GM12878 (cell line): ENCODE measurements around the gene MDFI. TPM values are rescaled to one million over a fixed set of nuclear protein-coding genes. Genes with fewer than 3 reads are reported as not detected.

Experiments used
- ATAC-seq: fragments of 200-7000 bp; cut with Tn5 transposase; 3 replicates; pipeline ENCODE4 v1.9.1; 2020; ENCODE audit warnings: mild to moderate bottlenecking, moderate library complexity
- BruUV-seq: library from RNA; stranded (reverse); fragments of 400-500 nt; replicated peaks from 2 replicates; lab custom pipeline; 2021; lab: Mats Ljungman, UMichigan
- CTCF ChIA-PET: fragments of 300-600 bp; sonication (Branson Sonifier 250); formaldehyde crosslinking; extraction: SDS; loops from one replicate; lab custom pipeline; 2021; ENCODE audit warnings: inconsistent platforms; lab: Yijun Ruan, JAX
- POLR2A ChIA-PET: fragments of 350-600 bp; formaldehyde crosslinking; extraction: SDS; loops from one replicate; lab custom pipeline; 2021; ENCODE audit warnings: inconsistent platforms; lab: Charles Lee
- RAD21 ChIA-PET: fragments of 300-600 bp; sonication (Branson Sonifier 250); formaldehyde crosslinking; loops from one replicate; lab custom pipeline; 2023; ENCODE audit warnings: antibody characterized with exemption; ENCODE audit not compliant: unreplicated experiment; lab: Charles Lee
- SMC1A ChIA-PET: fragments of 300-600 bp; sonication (Branson Sonifier 250); formaldehyde crosslinking; loops from one replicate; lab custom pipeline; 2023; ENCODE audit not compliant: unreplicated experiment, uncharacterized antibody; lab: Charles Lee
- DNase-seq: peaks from one replicate; pipeline ENCODE4 v3.0.0-alpha.2; 2011; ENCODE audit warnings: low read depth, low spot score
- FAIRE-seq: peaks from 3 replicates; lab custom pipeline; 2011; peaks lifted over from hg19 to GRCh38; lab: Jason Lieb, UNC
- H2AFZ ChIP-seq: 2 replicates; pipeline ENCODE4 v1.6.0; 2011; ENCODE audit warnings: low read depth, low read length, control low read depth; ENCODE audit not compliant: control insufficient read depth
- H3K27ac ChIP-seq: 2 replicates; pipeline ENCODE4 v1.5.1; 2011; ENCODE audit warnings: control low read depth; ENCODE audit not compliant: control insufficient read depth, insufficient read depth
- H3K27me3 ChIP-seq, 2 experiments: replicated peaks in 1 of 2; 2 replicates each; pipeline versions ENCODE4 v1.6.0 to v1.6.1; 2011; ENCODE audit warnings: low read length in 1 of 2; ENCODE audit not compliant: control insufficient read depth in 2 of 2, insufficient read depth in 2 of 2
- H3K36me3 ChIP-seq, 2 experiments: 2 replicates each; pipeline ENCODE4 v1.5.1; 2011; ENCODE audit warnings: low read length in 1 of 2; ENCODE audit not compliant: control insufficient read depth in 2 of 2, insufficient read depth in 2 of 2
- H3K4me1 ChIP-seq: 2 replicates; pipeline ENCODE4 v1.6.1; 2011; ENCODE audit warnings: mild to moderate bottlenecking, low read length, moderate library complexity, mixed read lengths; ENCODE audit not compliant: control insufficient read depth, insufficient read depth
- H3K4me2 ChIP-seq: 2 replicates; pipeline ENCODE4 v1.6.0; 2011; ENCODE audit warnings: control low read depth; ENCODE audit not compliant: control insufficient read depth, insufficient read depth
- H3K4me3 ChIP-seq: fragments of 200-600 bp; sonication (generic); 2 replicates; pipeline ENCODE4 v1.5.1; 2016
- H3K79me2 ChIP-seq: 2 replicates; pipeline ENCODE4 v1.6.0; 2011; ENCODE audit warnings: low read length; ENCODE audit not compliant: control insufficient read depth, insufficient read depth
- H3K9ac ChIP-seq: 2 replicates; pipeline ENCODE4 v1.8.0; 2011; ENCODE audit warnings: low read length, control low read depth, mixed read lengths; ENCODE audit not compliant: control insufficient read depth, insufficient read depth
- H3K9me3 ChIP-seq: replicated peaks from 3 replicates; pipeline ENCODE4 v1.5.1; 2011; ENCODE audit warnings: mild to moderate bottlenecking, low read length; ENCODE audit not compliant: control insufficient read depth, insufficient read depth
- H4K20me1 ChIP-seq: 2 replicates; pipeline ENCODE4 v1.6.0; 2011; ENCODE audit not compliant: control insufficient read depth, insufficient read depth
- BRCA1 ChIP-seq: IDR thresholded peaks from 2 replicates; pipeline ENCODE4 v1.6.1; 2011; ENCODE audit warnings: low read depth, low read length, improper control_type of control experiment
- CREM ChIP-seq: IDR thresholded peaks from 2 replicates; pipeline ENCODE4 v1.6.1; 2014; ENCODE audit warnings: antibody characterized with exemption, low read depth
- CUX1 ChIP-seq: IDR thresholded peaks from 2 replicates; pipeline ENCODE4 v1.6.1; 2012; ENCODE audit warnings: improper control_type of control experiment, low read depth, low read length; ENCODE audit not compliant: insufficient replicate concordance
- HDAC2 ChIP-seq: fragments of 200-600 bp; sonication (generic); IDR thresholded peaks from 2 replicates; pipeline ENCODE4 v1.6.1; 2017
- HDAC6 ChIP-seq: fragments of 200-600 bp; sonication (generic); IDR thresholded peaks from one replicate; pipeline ENCODE4 v1.8.0; 2017; ENCODE audit warnings: antibody characterized with exemption; ENCODE audit not compliant: unreplicated experiment
- HDGF ChIP-seq: fragments of 450-650 bp; IDR thresholded peaks from 2 replicates; pipeline ENCODE4 v1.6.1; 2016; ENCODE audit warnings: antibody characterized with exemption
- MYC ChIP-seq: IDR thresholded peaks from 2 replicates; pipeline ENCODE4 v1.6.1; 2011; ENCODE audit warnings: mild to moderate bottlenecking, low read length, moderate library complexity, inconsistent platforms; ENCODE audit not compliant: insufficient read depth, insufficient replicate concordance, insufficient read length, severe bottlenecking
- NRF1 ChIP-seq: conservative IDR thresholded peaks from 2 replicates; pipeline ENCODE4 v1.6.1; 2011; ENCODE audit warnings: mild to moderate bottlenecking, low read depth, low read length, improper control_type of control experiment
- PAX8 ChIP-seq: fragments of 450-650 bp; IDR thresholded peaks from 2 replicates; pipeline ENCODE4 v1.6.1; 2017; ENCODE audit warnings: mild to moderate bottlenecking, moderate library complexity
- POLR2A ChIP-seq: IDR thresholded peaks from 2 replicates; pipeline ENCODE4 v1.6.1; 2011; ENCODE audit warnings: low read depth, mild to moderate bottlenecking, low read length
- RELA ChIP-seq: fragments of 450-650 bp; IDR thresholded peaks from 2 replicates; pipeline ENCODE4 v1.8.0; 2014; ENCODE audit warnings: borderline replicate concordance; ENCODE audit not compliant: partially characterized antibody
- SMAD5 ChIP-seq: IDR thresholded peaks from 2 replicates; pipeline ENCODE4 v1.6.1; 2016; ENCODE audit warnings: antibody characterized with exemption, low read depth
- SP1 ChIP-seq: IDR thresholded peaks from one replicate; pipeline ENCODE4 v1.6.1; 2011; ENCODE audit warnings: low read depth, low read length
- TBL1XR1 ChIP-seq: IDR thresholded peaks from 2 replicates; pipeline ENCODE4 v1.6.1; 2012; ENCODE audit warnings: low read depth, low read length, improper control_type of control experiment
- USF2 ChIP-seq: IDR thresholded peaks from 2 replicates; pipeline ENCODE4 v1.6.1; 2011; ENCODE audit warnings: low read depth, low read length, improper control_type of control experiment, borderline replicate concordance
- ZNF592 ChIP-seq: fragments of 450-650 bp; IDR thresholded peaks from 2 replicates; pipeline ENCODE4 v1.6.1; 2017; ENCODE audit warnings: mild to moderate bottlenecking, moderate library complexity
- WGBS: methylation state at CpG from one replicate; pipeline ENCODE4 v1.1.6; 2016; ENCODE audit warnings: low lambda C conversion rate; ENCODE audit not compliant: insufficient replicate concordance, insufficient coverage; ENCODE audit errors: missing lambda C conversion rate; 5-methylcytosine and 5-hydroxymethylcytosine counted together
- in situ Hi-C: fragments of 300-500 bp; cut with MboI; formaldehyde crosslinking; loops from 9 replicates; pipeline ENCODE4 v1.14.3; 2018; ENCODE audit warnings: mixed read lengths
- intact Hi-C: fragments of 100-400 bp; cut with micrococcal nuclease; formaldehyde crosslinking; loops from one replicate; pipeline ENCODE4 v1.14.2; 2022; ENCODE audit not compliant: unreplicated experiment
- polyA plus RNA-seq, 11 experiments: library from polyadenylated mRNA; depleted of rRNA in 4 of 11; unstranded in 6 of 11; stranded (reverse) in 5 of 11; fragments of >200 nt; fragmentation: Nextera tagmentation in 4 of 11; fragmentation: Illumina TruSeq in 1 of 11; extraction: Ambion mirVana in 4 of 11; extraction: Trizol in 1 of 11; gene quantifications; 1 replicate in 1 of 11; 2 replicates in 10 of 11; pipeline versions ENCODE4 v1.2.1 to v1.2.3, GENCODE V29; 2011 to 2016; ENCODE audit warnings: inconsistent platforms in 2 of 11, missing spikeins in 2 of 11, low read depth in 1 of 11
- total RNA-seq, 4 experiments: library from RNA; depleted of rRNA in 3 of 4; stranded (reverse); fragments of >200 nt in 3 of 4; fragmentation: Illumina TruSeq in 1 of 4; extraction: Trizol in 1 of 4; gene quantifications; 2 replicates each; pipeline versions ENCODE4 v1.2.1 to v1.2.3, GENCODE V29; 2013 to 2021

MDFI gene
- total and polyA plus RNA-seq, 10 of the 15 experiments (the other 5 are each of a cell fraction or from before 2014, with no cell fraction given), result not detected

GRCh38 chr6:41591122-41591521, 47.1 kb upstream of the MDFI start:
- FAIRE-seq (no peak), DNase-seq (no peak), ATAC-seq (no peak)
- no TSS peak for BruUV-seq
- in situ Hi-C loops, result loop anchor here (5.0 kb wide), 3 partner anchors 129 to 219 kb away; no protein-coding TSS in a partner anchor
- WGBS, result 78% methylated on average over 6 of the region's 6 CpGs
- H3K4me2 ChIP-seq, result no peak overlapping the region
- H3K27me3 ChIP-seq, result no peaks in the 10 kb centered on the region
- H3K79me2 ChIP-seq, result no peaks in the 10 kb centered on the region
- intact Hi-C loops, result loop anchor here (5.0 kb wide), 2 partner anchors 44 to 59 kb away; partner anchors contain the start of gene FOXP4
- H3K9ac ChIP-seq, result no peak overlapping the region
- CTCF ChIA-PET, result interaction anchor here (0.9 to 8.1 kb wide), 11 partner anchors 8 to 223 kb away, joined by 3 to 117 read pairs (median 5); no protein-coding TSS in a partner anchor
- H3K4me1 ChIP-seq, result no peaks in the 10 kb centered on the region
- H3K36me3 ChIP-seq, result peaks cover 2 to 19% of the 10 kb centered on the region in 2 experiments; a peak in 3 of 4 replicates
- no peak overlapping the region for H3K27ac ChIP-seq
- no peaks in the 10 kb centered on the region for H3K9me3 ChIP-seq
- H4K20me1 ChIP-seq, result no peaks in the 10 kb centered on the region
- no peak overlapping the region for H3K4me3 ChIP-seq
- H2AFZ ChIP-seq, result no peak overlapping the region
- RAD21 ChIA-PET, result interaction anchor here (0.7 to 7.8 kb wide), 3 partner anchors 90 to 128 kb away, joined by 3 to 57 read pairs (median 3); no protein-coding TSS in a partner anchor
- SMC1A ChIA-PET, result interaction anchor here (0.9 to 4.7 kb wide), 6 partner anchors 17 to 166 kb away, joined by 3 to 34 read pairs (median 3); no protein-coding TSS in a partner anchor
- POLR2A ChIA-PET, result interaction anchor here (0.7 kb wide), 1 partner anchor 31 kb away, joined by 9 read pairs; no protein-coding TSS in a partner anchor
- TF ChIP-seq HDAC6, result no peak
- TF ChIP-seq RELA, result no peak
- TF ChIP-seq MYC, result no peak
- TF ChIP-seq PAX8, result no peak
- TF ChIP-seq SP1, result no peak
- TF ChIP-seq TBL1XR1, result no peak
- TF ChIP-seq POLR2A, result no peak
- no peak for TF ChIP-seq USF2
- TF ChIP-seq HDGF, result no peak
- no peak for TF ChIP-seq HDAC2
- TF ChIP-seq ZNF592, result no peak
- no peak for TF ChIP-seq BRCA1
- no peak for TF ChIP-seq CREM
- TF ChIP-seq CUX1, result no peak
- TF ChIP-seq SMAD5, result no peak
- TF ChIP-seq NRF1, result no peak
